Stimulated activated CD8-positive, alpha-beta memory T cell treated with anti-CD3 and anti-CD28 coated beads, Interleukin-15, amount 100 ng/mL, for 1 hour (primary cell): Measurements from ENCODE around the gene NPHP1.
"Not testable (repeated sequence)": the region's sequence is repeated elsewhere in the genome, so short reads cannot be mapped to it uniquely, and the experiment has no call there.

ENCODE experiments used
- DNase-seq: peaks from one replicate; pipeline ENCODE4 v3.0.0-alpha.2; 2020; ENCODE audit warnings: low read depth

NPHP1 gene

GRCh38 chr2:110197452-110197851 lies 7.4 kb downstream of the NPHP1 start:
- no peak for DNase-seq

GRCh38 chr2:110190169-110190568 lies 14.6 kb downstream of the NPHP1 start:
- not testable (repeated sequence) for DNase-seq

- DNase-seq = no peak
Measured at GRCh38 chr2:110182449-110182848, 22.4 kb downstream of the NPHP1 start.

GRCh38 chr2:110180036-110180435 lies 24.8 kb downstream of the NPHP1 start:
- no peak for DNase-seq

GRCh38 chr2:110173523-110173922 lies 31.3 kb downstream of the NPHP1 start:
- DNase-seq = no peak

GRCh38 chr2:110172506-110172905 lies 32.3 kb downstream of the NPHP1 start:
- no peak for DNase-seq

GRCh38 chr2:110170102-110170501 lies 34.7 kb downstream of the NPHP1 start:
- no peak for DNase-seq

- DNase-seq = no peak
Measured at GRCh38 chr2:110167326-110168000, 37.4 kb downstream of the NPHP1 start.

GRCh38 chr2:110166266-110166665 lies 38.5 kb downstream of the NPHP1 start:
- no peak for DNase-seq

GRCh38 chr2:110157153-110157793 lies 47.5 kb downstream of the NPHP1 start:
- DNase-seq = no peak

GRCh38 chr2:110154828-110155227 lies 50.0 kb downstream of the NPHP1 start:
- not testable (repeated sequence) for DNase-seq

GRCh38 chr2:110154188-110154587 lies 50.6 kb downstream of the NPHP1 start:
- not testable (repeated sequence) for DNase-seq

- no peak for DNase-seq
Measured at GRCh38 chr2:110153416-110153815, 51.4 kb downstream of the NPHP1 start.

- no peak for DNase-seq
Measured at GRCh38 chr2:110152943-110153342, 51.9 kb downstream of the NPHP1 start.

- DNase-seq = no peak
Measured at GRCh38 chr2:110149330-110150220, 55.2 kb downstream of the NPHP1 start.

- no peak for DNase-seq
Measured at GRCh38 chr2:110146945-110147332, 57.9 kb downstream of the NPHP1 start.

- no peak for DNase-seq
Measured at GRCh38 chr2:110146183-110146944, 58.4 kb downstream of the NPHP1 start.

GRCh38 chr2:110143982-110144381 lies 60.8 kb downstream of the NPHP1 start:
- DNase-seq = no peak

- DNase-seq = no peak
Measured at GRCh38 chr2:110140401-110140800, 64.4 kb downstream of the NPHP1 start.

- no peak for DNase-seq
Measured at GRCh38 chr2:110134025-110134424, 70.8 kb downstream of the NPHP1 start.

GRCh38 chr2:110131166-110131565 lies 73.6 kb downstream of the NPHP1 start:
- DNase-seq = no peak

GRCh38 chr2:110130757-110131156 lies 74.1 kb downstream of the NPHP1 start:
- no peak for DNase-seq
